Measurements from ENCODE around the gene WDR43. TPM values are rescaled to one million over a fixed set of nuclear protein-coding genes. Genes with fewer than 3 reads are reported as not detected.

WDR43 gene
- total RNA-seq: 90.2 and 92.5 TPM in 2 replicates

GRCh38 chr2:28894470-28895188, at the start of gene WDR43:
Gene WDR43 (plus strand): TSS chr2:28894667. CDS start chr2:28894699, 32 bp downstream.
- intact Hi-C loops (cut with micrococcal nuclease): loop anchor here (1.0 to 5.0 kb wide), 11 partner anchors 24 to 1822 kb away; partner anchors contain the start of genes OST4, PPP1CB, SPDYA and TRMT61B

- intact Hi-C loops (cut with micrococcal nuclease): no loop called here
These were observed 39.3 kb upstream of the WDR43 start for GRCh38 chr2:28855193-28855592.

GRCh38 chr2:28855977-28856376, 38.5 kb upstream of the WDR43 start:
- intact Hi-C loops (cut with micrococcal nuclease): no loop called here

GRCh38 chr2:28868611-28869010, 25.9 kb upstream of the WDR43 start:
- intact Hi-C loops (cut with micrococcal nuclease): no loop called here

GRCh38 chr2:28869494-28870145, 24.8 kb upstream of the WDR43 start:
- intact Hi-C loops (cut with micrococcal nuclease): loop anchor here (1.0 to 10.0 kb wide), 14 partner anchors 25 to 1785 kb away; partner anchors contain the start of genes CCDC121, EIF2B4, GPN1 and IFT172

GRCh38 chr2:28870146-28870891, 24.1 kb upstream of the WDR43 start, which contains the start of gene TRMT61B:
Gene TRMT61B (minus strand): TSS chr2:28870309. CDS start chr2:28870277, 32 bp downstream.
- intact Hi-C loops (cut with micrococcal nuclease): loop anchor here (1.0 to 10.0 kb wide), 14 partner anchors 24 to 1786 kb away; partner anchors contain the start of genes CCDC121, EIF2B4, GPN1 and IFT172

- intact Hi-C loops (cut with micrococcal nuclease): loop anchor here (2.0 to 10.0 kb wide), 7 partner anchors 51 to 1787 kb away; partner anchors contain the start of genes CCDC121, EIF2B4, GPN1 and IFT172
These were observed 22.8 kb upstream of the WDR43 start for GRCh38 chr2:28871620-28872019.

- intact Hi-C loops (cut with micrococcal nuclease): no loop called here
These were observed 14.3 kb upstream of the WDR43 start for GRCh38 chr2:28880193-28880592.

- intact Hi-C loops (cut with micrococcal nuclease): loop anchor here (5.0 kb wide), 1 partner anchor 1821 kb away; the partner anchor contains the start of gene OST4
These were observed 979 bp upstream of the WDR43 start for GRCh38 chr2:28893488-28893887.

- intact Hi-C loops (cut with micrococcal nuclease): loop anchor here (2.0 kb wide), 2 partner anchors 119 to 505 kb away; no protein-coding TSS in a partner anchor
These were observed 874 bp downstream of the WDR43 start for GRCh38 chr2:28895189-28895893.

GRCh38 chr2:28896906-28897305, 2.4 kb downstream of the WDR43 start:
- intact Hi-C loops (cut with micrococcal nuclease): no loop called here

- intact Hi-C loops (cut with micrococcal nuclease): no loop called here
These were observed 3.6 kb downstream of the WDR43 start for GRCh38 chr2:28898048-28898447.

GRCh38 chr2:28901202-28901601, 6.7 kb downstream of the WDR43 start:
- intact Hi-C loops (cut with micrococcal nuclease): no loop called here

- intact Hi-C loops (cut with micrococcal nuclease): no loop called here
These were observed 7.4 kb downstream of the WDR43 start for GRCh38 chr2:28901841-28902240.

GRCh38 chr2:28902584-28902983, 8.1 kb downstream of the WDR43 start:
- intact Hi-C loops (cut with micrococcal nuclease): no loop called here

- intact Hi-C loops (cut with micrococcal nuclease): no loop called here
These were observed 9.8 kb downstream of the WDR43 start for GRCh38 chr2:28904295-28904694.

- intact Hi-C loops (cut with micrococcal nuclease): no loop called here
These were observed 10.5 kb downstream of the WDR43 start for GRCh38 chr2:28904802-28905457.

- intact Hi-C loops (cut with micrococcal nuclease): no loop called here
These were observed 11.1 kb downstream of the WDR43 start for GRCh38 chr2:28905533-28905932.

- intact Hi-C loops (cut with micrococcal nuclease): no loop called here
These were observed 11.9 kb downstream of the WDR43 start for GRCh38 chr2:28906376-28906775.

GRCh38 chr2:28906821-28907220, 12.4 kb downstream of the WDR43 start:
- intact Hi-C loops (cut with micrococcal nuclease): no loop called here

All from T-helper 1 cell treated with Interleukin-12 subunit alpha and Interleukin-12 subunit beta and Interleukin-4 antibody, amounts not matched to agents 30 ng/mL and 1 ng/mL, for 36 hours (primary cell).